OCI-LY1 (cell line): Measurements from ENCODE around the gene C17orf100.

Source experiments
- H2AFZ ChIP-seq: fragments of 200-600 bp; sonication (generic), shearing (Covaris generic); 2 replicates; pipeline ENCODE4 v1.6.0; 2014; ENCODE audit warnings: antibody characterized with exemption, mild to moderate bottlenecking, low read length
- H3F3A ChIP-seq: fragments of 200-600 bp; sonication (generic), shearing (Covaris generic); 2 replicates; pipeline ENCODE4 v1.6.0; 2014; ENCODE audit warnings: mild to moderate bottlenecking, antibody characterized with exemption, low read length, moderate library complexity; ENCODE audit not compliant: insufficient read depth
- H3K27ac ChIP-seq: fragments of 200-600 bp; sonication (generic); 2 replicates; pipeline ENCODE4 v1.5.1; 2014; ENCODE audit warnings: low read length, mixed run types, mild to moderate bottlenecking, low read depth; ENCODE audit not compliant: poor library complexity, severe bottlenecking
- H3K27me3 ChIP-seq: fragments of 200-600 bp; sonication (generic); 2 replicates; pipeline ENCODE4 v1.6.0; 2014; ENCODE audit warnings: antibody characterized with exemption, mild to moderate bottlenecking, low read length, moderate library complexity; ENCODE audit not compliant: insufficient read depth
- H3K36me3 ChIP-seq: fragments of 200-600 bp; sonication (generic); 2 replicates; pipeline ENCODE4 v1.6.1; 2014; ENCODE audit warnings: mild to moderate bottlenecking, antibody characterized with exemption, low read length, moderate library complexity, mixed read lengths; ENCODE audit not compliant: insufficient read depth
- H3K4me1 ChIP-seq: fragments of 200-600 bp; sonication (generic); 2 replicates; pipeline ENCODE4 v1.5.1; 2014; ENCODE audit warnings: mild to moderate bottlenecking, low read length, moderate library complexity; ENCODE audit not compliant: insufficient read depth, severe bottlenecking
- H3K4me2 ChIP-seq: fragments of 200-600 bp; sonication (generic), shearing (Covaris generic); 2 replicates; pipeline ENCODE4 v1.6.1; 2014; ENCODE audit warnings: low read length
- H3K4me3 ChIP-seq: fragments of 200-600 bp; sonication (generic); 2 replicates; pipeline ENCODE4 v1.5.1; 2014; ENCODE audit warnings: low read length, low read depth, mild to moderate bottlenecking, mixed read lengths; ENCODE audit not compliant: poor library complexity, severe bottlenecking
- H3K79me2 ChIP-seq: fragments of 200-600 bp; shearing (Covaris generic); 2 replicates; pipeline ENCODE4 v1.6.1; 2016; ENCODE audit warnings: mixed run types, low read length, mixed read lengths; ENCODE audit not compliant: insufficient read depth
- H3K9ac ChIP-seq: fragments of 200-600 bp; sonication (generic), shearing (Covaris generic); 2 replicates; pipeline ENCODE4 v1.6.1; 2014; ENCODE audit warnings: mild to moderate bottlenecking, low read length, mixed read lengths
- H3K9me2 ChIP-seq: fragments of 200-600 bp; sonication (generic), shearing (Covaris generic); 2 replicates; pipeline ENCODE4 v1.6.1; 2014; ENCODE audit warnings: low read depth, mild to moderate bottlenecking, low read length, mixed read lengths
- H3K9me3 ChIP-seq: fragments of 200-600 bp; shearing (Covaris generic); 2 replicates; pipeline ENCODE4 v1.6.1; 2014; ENCODE audit warnings: low read length, mixed read lengths
- H4K20me1 ChIP-seq: fragments of 200-600 bp; sonication (generic), shearing (Covaris generic); 2 replicates; pipeline ENCODE4 v1.6.0; 2016; ENCODE audit warnings: mild to moderate bottlenecking, low read length; ENCODE audit not compliant: insufficient read depth
- EZH2 ChIP-seq: fragments of 200-600 bp; sonication (generic), shearing (Covaris generic); IDR thresholded peaks from 2 replicates; pipeline ENCODE4 v1.8.0; 2017; ENCODE audit warnings: borderline replicate concordance, mixed run types, mild to moderate bottlenecking, antibody characterized with exemption, low read length, moderate library complexity, mixed read lengths
- TF ChIP-seq, protein P1 (sequence below): fragments of 200-600 bp; sonication (generic), shearing (Covaris generic); IDR thresholded peaks from 2 replicates; pipeline ENCODE4 v1.5.1; 2017; ENCODE audit warnings: mild to moderate bottlenecking, antibody characterized with exemption, low read length, moderate library complexity, mixed read lengths

C17orf100 gene

DNA sequence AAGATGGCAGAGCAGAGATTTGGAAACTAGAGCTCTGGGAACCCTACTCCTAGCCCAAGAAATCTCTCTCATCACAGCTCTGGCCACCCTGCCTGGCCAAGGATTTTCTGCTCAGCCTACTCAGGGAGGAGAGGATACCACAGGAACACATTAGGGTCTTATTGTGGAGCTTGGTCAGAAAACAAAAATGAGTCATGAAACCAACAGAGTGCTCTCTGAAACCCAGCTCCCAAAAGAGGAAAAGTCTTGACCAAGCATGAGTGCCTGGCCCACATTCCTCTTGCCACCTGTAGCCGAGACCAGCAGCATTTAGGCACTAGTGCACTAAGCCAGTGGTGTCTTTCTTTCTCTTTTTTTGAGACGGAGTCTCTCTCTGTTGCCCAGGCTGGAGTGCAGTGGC is 43.5 kb downstream of the C17orf100 start:
- no peak for TF ChIP-seq EZH2
- TF ChIP-seq, protein P1, sequence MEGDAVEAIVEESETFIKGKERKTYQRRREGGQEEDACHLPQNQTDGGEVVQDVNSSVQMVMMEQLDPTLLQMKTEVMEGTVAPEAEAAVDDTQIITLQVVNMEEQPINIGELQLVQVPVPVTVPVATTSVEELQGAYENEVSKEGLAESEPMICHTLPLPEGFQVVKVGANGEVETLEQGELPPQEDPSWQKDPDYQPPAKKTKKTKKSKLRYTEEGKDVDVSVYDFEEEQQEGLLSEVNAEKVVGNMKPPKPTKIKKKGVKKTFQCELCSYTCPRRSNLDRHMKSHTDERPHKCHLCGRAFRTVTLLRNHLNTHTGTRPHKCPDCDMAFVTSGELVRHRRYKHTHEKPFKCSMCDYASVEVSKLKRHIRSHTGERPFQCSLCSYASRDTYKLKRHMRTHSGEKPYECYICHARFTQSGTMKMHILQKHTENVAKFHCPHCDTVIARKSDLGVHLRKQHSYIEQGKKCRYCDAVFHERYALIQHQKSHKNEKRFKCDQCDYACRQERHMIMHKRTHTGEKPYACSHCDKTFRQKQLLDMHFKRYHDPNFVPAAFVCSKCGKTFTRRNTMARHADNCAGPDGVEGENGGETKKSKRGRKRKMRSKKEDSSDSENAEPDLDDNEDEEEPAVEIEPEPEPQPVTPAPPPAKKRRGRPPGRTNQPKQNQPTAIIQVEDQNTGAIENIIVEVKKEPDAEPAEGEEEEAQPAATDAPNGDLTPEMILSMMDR: no peak
- no peaks in the 10 kb centered on the region for H4K20me1 ChIP-seq
- H3K4me2 ChIP-seq: no peak overlapping the region
- no peak overlapping the region for H3K27ac ChIP-seq
- H3K9me2 ChIP-seq: no peaks in the 10 kb centered on the region
- no peaks in the 10 kb centered on the region for H3K4me1 ChIP-seq
- H3K79me2 ChIP-seq: no peaks in the 10 kb centered on the region
- no peaks in the 10 kb centered on the region for H3K9me3 ChIP-seq
- H3F3A ChIP-seq: no peaks in the 10 kb centered on the region
- H3K9ac ChIP-seq: no peak overlapping the region
- H3K27me3 ChIP-seq: peaks cover 4% of the 10 kb centered on the region; the same call in 1 of the 2 replicates
- no peaks in the 10 kb centered on the region for H3K36me3 ChIP-seq
- no peak overlapping the region for H3K4me3 ChIP-seq
- H2AFZ ChIP-seq: no peak overlapping the region

DNA sequence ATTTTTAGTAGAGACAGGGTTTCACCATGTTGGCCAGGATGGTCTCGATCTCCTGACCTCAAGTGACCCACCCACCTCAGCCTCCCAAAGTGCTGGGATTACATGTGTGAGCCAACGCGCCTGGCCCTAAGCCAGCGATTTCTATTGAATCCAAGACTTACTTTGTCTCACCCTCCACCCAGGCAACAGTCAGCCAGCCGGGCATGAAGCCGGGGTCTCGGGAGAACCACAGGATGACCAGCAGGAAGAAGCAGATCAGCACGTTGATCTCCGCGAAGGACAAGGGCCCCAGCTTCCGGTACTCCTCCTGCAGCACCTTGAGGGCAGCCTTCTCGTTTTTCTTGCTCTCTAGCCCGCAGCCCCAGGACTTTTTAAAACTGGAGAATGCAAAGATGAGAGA is 44.0 kb downstream of the C17orf100 start:
- Histone ChIP-seq H3K27me3 (peaks cover 4% of the 10 kb centered on the region; the same call in 1 of the 2 replicates), H3K4me2 (no peak overlapping the region), H4K20me1 (no peaks in the 10 kb centered on the region), H3K4me1 (no peaks in the 10 kb centered on the region), H3K9ac (no peak overlapping the region), H3K4me3 (no peak overlapping the region), H3K9me3 (no peaks in the 10 kb centered on the region), H3K9me2 (no peaks in the 10 kb centered on the region), H2AFZ (no peak overlapping the region), H3F3A (no peaks in the 10 kb centered on the region), H3K36me3 (no peaks in the 10 kb centered on the region), H3K27ac (no peak overlapping the region), H3K79me2 (no peaks in the 10 kb centered on the region)
- TF ChIP-seq EZH2: no peak
- TF ChIP-seq, protein P1: no peak

DNA sequence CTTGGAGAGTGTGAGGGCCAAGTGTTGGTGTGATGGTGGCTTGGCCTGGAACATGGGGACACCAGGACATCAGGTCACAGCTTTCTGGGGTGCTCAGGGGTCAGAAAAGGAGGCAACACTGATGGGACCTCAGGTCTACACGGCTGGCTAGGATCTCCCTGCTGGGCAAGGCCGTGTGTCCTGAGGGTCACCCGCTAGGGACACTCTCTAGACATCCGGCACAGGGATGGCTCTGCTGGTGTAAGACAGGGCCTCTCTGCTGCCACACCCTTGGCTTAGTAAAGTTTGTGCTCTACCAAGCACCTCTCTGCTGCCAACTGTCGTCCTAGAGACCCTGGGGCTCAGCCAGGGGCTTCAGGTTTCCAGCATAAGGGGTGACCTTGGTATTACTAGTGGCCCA is 45.3 kb downstream of the C17orf100 start:
- H3F3A ChIP-seq: no peaks in the 10 kb centered on the region
- H3K9me3 ChIP-seq: no peaks in the 10 kb centered on the region
- no peaks in the 10 kb centered on the region for H3K4me1 ChIP-seq
- peaks cover 4% of the 10 kb centered on the region; the same call in 1 of the 2 replicates for H3K27me3 ChIP-seq
- H3K9me2 ChIP-seq: no peaks in the 10 kb centered on the region
- H3K36me3 ChIP-seq: no peaks in the 10 kb centered on the region
- H4K20me1 ChIP-seq: no peaks in the 10 kb centered on the region
- H3K27ac ChIP-seq: no peak overlapping the region
- no peaks in the 10 kb centered on the region for H3K79me2 ChIP-seq
- H3K4me2 ChIP-seq: no peak overlapping the region
- H2AFZ ChIP-seq: no peak overlapping the region
- no peak for TF ChIP-seq EZH2
- TF ChIP-seq, protein P1: no peak
- no peak overlapping the region for H3K4me3 ChIP-seq
- H3K9ac ChIP-seq: no peak overlapping the region
